ENCODE results near the gene CSDE1.

CSDE1 gene

DNA sequence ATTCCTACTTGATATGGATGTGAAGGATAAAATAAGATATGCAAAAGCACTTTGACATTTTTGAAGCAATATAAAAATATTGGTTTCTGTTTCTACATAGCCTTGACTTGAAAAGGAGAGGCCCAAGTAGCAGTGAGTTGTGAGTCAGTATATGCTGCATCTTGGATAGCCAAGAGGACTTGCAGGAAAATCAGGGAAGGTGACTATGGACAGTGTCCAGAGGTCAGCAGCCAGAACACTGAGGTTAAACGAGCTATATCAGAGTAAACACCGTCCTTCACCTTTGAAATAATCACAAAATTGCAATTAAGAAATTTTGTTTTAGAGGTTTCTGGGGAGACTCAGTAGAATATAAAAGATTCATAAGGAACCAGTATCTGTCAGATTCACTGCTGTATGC is 55.9 kb downstream of the CSDE1 start:
- DNase-seq (ENCODE audit: low read depth): no peak
- H3K4me3 ChIP-seq (replicated peaks; ENCODE audit: low read depth, low read length): no peak overlapping the region
- TF ChIP-seq, protein P1, sequence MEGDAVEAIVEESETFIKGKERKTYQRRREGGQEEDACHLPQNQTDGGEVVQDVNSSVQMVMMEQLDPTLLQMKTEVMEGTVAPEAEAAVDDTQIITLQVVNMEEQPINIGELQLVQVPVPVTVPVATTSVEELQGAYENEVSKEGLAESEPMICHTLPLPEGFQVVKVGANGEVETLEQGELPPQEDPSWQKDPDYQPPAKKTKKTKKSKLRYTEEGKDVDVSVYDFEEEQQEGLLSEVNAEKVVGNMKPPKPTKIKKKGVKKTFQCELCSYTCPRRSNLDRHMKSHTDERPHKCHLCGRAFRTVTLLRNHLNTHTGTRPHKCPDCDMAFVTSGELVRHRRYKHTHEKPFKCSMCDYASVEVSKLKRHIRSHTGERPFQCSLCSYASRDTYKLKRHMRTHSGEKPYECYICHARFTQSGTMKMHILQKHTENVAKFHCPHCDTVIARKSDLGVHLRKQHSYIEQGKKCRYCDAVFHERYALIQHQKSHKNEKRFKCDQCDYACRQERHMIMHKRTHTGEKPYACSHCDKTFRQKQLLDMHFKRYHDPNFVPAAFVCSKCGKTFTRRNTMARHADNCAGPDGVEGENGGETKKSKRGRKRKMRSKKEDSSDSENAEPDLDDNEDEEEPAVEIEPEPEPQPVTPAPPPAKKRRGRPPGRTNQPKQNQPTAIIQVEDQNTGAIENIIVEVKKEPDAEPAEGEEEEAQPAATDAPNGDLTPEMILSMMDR (IDR thresholded peaks at IDR 0.05; ENCODE audit: low read length, missing control alignments): no peak

DNA sequence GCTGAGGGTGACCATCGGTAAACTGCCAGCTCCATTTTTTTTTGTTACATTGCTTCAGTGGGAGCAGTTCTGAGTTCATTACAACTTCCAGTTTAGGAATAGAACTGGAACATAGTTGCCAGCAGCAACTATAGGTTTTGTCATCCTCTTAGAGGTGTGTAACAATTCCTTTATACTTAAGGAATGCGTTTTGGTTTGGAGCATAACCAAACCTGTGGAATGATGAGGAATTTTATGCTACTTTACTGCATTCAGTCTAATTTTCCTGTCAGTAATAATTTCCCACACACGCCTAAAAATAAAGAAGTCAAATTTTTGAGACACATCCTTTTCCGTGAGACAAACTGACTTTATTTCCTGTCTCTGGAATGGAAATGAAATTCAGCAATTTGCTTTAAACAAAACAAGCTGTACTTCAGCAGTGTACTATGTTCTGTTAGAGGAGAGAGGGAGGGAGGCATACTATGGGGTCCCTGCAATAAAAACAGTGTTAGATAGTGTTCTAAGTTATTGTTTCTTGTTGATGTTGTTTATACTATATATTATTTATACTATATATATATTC is 57.7 kb downstream of the CSDE1 start:
- TF ChIP-seq, protein P1 (IDR thresholded peaks at IDR 0.05; ENCODE audit: low read length, missing control alignments): no peak
- H3K4me3 ChIP-seq (replicated peaks; ENCODE audit: low read depth, low read length): no peak overlapping the region
- DNase-seq (ENCODE audit: low read depth): no peak

DNA sequence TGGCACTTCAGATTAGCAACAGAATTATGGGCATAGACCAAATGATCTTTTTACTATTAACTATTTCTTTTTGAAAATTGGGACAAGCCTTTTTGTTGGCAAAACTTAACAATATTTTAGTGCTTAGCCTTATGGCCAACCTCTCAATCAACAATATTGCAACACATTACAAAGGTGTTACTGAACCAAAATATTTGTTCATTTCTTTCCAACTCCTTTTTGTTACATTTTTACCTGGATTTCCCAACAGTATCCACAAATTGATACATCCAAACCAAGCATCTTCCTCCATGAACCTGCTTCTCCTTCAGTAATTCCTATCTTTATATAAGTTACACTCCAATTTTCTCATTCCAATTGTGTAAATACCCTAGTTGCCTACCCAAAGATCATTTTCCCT is 61.0 kb downstream of the CSDE1 start:
- DNase-seq (ENCODE audit: low read depth): no peak
- no peak overlapping the region for H3K4me3 ChIP-seq (replicated peaks; ENCODE audit: low read depth, low read length)
- TF ChIP-seq, protein P1 (IDR thresholded peaks at IDR 0.05; ENCODE audit: low read length, missing control alignments): no peak

DNA sequence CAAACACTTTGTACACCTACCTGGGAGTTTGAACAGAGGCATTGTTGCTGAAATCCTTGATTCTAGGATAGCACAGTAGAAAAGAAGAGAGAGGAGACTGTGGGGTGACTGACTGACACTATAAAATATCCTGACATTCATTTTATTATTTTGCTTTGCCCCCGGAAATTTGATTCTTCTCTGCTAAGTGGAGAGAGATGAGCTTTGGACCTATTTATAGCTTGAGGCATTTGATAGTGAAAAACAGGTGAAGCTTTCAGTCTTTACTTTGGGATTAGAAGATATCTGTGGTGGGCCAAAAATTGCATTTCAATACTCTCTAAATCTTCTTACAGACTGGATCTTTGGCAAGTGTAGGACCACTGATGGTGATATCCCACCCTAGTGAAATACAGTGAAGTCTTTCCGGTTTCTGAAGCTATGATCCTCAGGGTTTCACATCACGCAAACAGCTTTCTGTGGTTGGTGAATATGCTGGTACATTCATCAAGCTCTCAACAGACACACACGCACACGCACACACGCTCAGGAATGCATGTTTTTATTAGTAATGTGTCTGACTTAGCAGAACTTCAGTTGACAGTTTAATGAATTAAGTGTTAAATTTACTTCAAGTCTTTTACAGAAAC is 62.2 kb downstream of the CSDE1 start, which contains the start of gene AMPD1:
AMPD1 (minus strand) TSS at position 117 of the 629 bp plus-strand sequence; CDS start at position 42, 75 bp downstream.
- TF ChIP-seq, protein P1 (IDR thresholded peaks at IDR 0.05; ENCODE audit: low read length, missing control alignments): no peak
- DNase-seq (ENCODE audit: low read depth): peak; percentile 27
- no peak within 1 kb of the TSS for H3K4me3 ChIP-seq (replicated peaks; ENCODE audit: low read depth, low read length)

DNA sequence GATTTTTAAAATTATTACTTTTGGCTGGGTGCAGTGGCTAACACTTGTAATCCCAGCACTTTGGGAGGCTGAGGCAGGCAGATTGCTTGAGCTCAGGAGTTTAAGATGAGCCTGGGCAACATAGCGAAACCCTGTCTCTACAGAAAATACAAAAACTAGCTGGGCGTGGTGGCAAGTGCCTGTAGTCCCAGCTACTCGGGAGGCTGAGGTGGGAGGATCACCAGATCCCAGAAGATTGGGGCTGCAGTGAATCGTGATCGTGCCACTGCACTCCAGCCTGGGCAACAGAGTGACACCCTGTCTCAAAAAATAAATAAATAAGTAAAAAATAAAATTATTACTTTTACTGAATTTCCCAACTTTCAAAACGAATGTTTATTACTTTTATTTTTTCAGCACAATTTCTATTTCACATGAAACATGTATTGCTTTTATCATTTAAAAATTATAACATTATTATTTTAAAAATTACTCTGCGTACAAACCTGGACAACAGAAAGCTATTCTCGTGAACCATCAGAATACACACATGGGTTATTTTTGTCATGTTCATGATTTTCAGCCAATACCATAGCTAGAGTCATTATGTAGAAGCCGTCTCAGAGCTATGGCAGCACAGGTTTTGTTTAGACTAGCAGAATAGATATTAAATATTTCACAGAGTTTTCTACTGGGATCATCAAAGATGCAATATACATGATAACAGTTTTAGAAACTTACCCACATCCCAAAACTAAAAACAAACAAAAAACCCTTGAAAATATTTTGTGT is 63.1 kb downstream of the CSDE1 start:
- TF ChIP-seq, protein P1 (IDR thresholded peaks at IDR 0.05; ENCODE audit: low read length, missing control alignments): no peak
- DNase-seq (ENCODE audit: low read depth): no peak
- H3K4me3 ChIP-seq (replicated peaks; ENCODE audit: low read depth, low read length): no peak overlapping the region

DNA sequence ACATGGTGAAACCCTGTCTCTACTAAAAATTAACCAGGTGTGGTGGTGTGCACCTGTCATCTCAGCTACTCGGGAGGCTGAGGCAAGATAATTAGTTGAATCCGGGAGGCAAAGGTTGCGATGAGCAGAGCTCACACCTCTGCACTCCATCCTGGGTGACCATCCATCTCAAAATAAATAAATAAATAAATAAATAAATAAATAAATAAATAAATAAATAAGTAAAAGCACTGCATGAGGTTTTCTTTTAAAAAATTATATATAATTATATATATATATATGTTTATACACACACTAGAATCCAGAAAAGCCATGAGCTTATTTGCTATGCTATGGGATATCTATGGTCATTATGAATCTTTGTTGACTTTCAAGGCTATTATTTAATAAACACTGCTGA is 64.8 kb downstream of the CSDE1 start:
- TF ChIP-seq, protein P1 (IDR thresholded peaks at IDR 0.05; ENCODE audit: low read length, missing control alignments): no peak
- no peak overlapping the region for H3K4me3 ChIP-seq (replicated peaks; ENCODE audit: low read depth, low read length)
- no peak for DNase-seq (ENCODE audit: low read depth)
